ENCODE data around the gene ICAM3.
"Not testable (repeated sequence)": the region's sequence is repeated elsewhere in the genome, so short reads cannot be mapped to it uniquely, and the experiment has no call there.

Gene ICAM3

DNA sequence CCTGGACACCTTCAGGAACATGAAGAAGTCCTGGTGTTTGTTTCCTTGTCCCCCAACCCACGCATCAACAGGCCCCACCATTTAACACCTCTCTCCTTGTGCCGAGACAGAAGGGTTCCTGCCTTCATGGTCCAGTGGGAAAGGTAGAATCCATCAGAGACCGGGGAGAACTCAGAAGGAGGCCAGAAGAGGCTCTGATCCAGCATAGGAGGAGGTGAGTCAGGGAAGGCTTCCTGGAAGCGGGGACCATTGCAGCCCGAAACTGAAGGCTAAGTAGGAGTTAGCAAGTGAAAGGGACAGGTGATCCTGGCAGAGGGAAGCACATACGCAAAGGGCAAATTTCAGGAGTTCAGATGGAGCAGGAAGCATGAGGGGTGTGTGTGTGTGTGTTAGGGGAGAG lies 484 bp downstream of the ICAM3 start:
- DNase-seq (ENCODE audit: low spot score) (no peak), ATAC-seq (ENCODE audit: low read depth) (no peak)
- Histone ChIP-seq H3K27me3 (ENCODE audit: insufficient read depth, poor library complexity, severe bottlenecking) (no peaks in the 10 kb centered on the region), H3K4me1 (ENCODE audit: insufficient read depth, poor library complexity, severe bottlenecking) (no peaks in the 10 kb centered on the region), H3K4me3 (ENCODE audit: severe bottlenecking) (no peak overlapping the region), H3K27ac (ENCODE audit: poor library complexity, severe bottlenecking) (no peak overlapping the region), H3K9me3 (ENCODE audit: severe bottlenecking) (no peaks in the 10 kb centered on the region), H3K36me3 (ENCODE audit: low read depth) (no peaks in the 10 kb centered on the region)
- TF ChIP-seq, protein P1, sequence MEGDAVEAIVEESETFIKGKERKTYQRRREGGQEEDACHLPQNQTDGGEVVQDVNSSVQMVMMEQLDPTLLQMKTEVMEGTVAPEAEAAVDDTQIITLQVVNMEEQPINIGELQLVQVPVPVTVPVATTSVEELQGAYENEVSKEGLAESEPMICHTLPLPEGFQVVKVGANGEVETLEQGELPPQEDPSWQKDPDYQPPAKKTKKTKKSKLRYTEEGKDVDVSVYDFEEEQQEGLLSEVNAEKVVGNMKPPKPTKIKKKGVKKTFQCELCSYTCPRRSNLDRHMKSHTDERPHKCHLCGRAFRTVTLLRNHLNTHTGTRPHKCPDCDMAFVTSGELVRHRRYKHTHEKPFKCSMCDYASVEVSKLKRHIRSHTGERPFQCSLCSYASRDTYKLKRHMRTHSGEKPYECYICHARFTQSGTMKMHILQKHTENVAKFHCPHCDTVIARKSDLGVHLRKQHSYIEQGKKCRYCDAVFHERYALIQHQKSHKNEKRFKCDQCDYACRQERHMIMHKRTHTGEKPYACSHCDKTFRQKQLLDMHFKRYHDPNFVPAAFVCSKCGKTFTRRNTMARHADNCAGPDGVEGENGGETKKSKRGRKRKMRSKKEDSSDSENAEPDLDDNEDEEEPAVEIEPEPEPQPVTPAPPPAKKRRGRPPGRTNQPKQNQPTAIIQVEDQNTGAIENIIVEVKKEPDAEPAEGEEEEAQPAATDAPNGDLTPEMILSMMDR (IDR thresholded peaks at IDR 0.05; ENCODE audit: poor library complexity, severe bottlenecking): no peak

GRCh38 chr19:10336725-10337124 lies 2.7 kb downstream of the ICAM3 start:
- H3K4me3 ChIP-seq (ENCODE audit: severe bottlenecking); H3K36me3 ChIP-seq (ENCODE audit: low read depth); H3K27me3 ChIP-seq (ENCODE audit: insufficient read depth, poor library complexity, severe bottlenecking); ATAC-seq (ENCODE audit: low read depth); H3K27ac ChIP-seq (ENCODE audit: poor library complexity, severe bottlenecking); DNase-seq (ENCODE audit: low spot score); H3K4me1 ChIP-seq (ENCODE audit: insufficient read depth, poor library complexity, severe bottlenecking); H3K9me3 ChIP-seq (ENCODE audit: severe bottlenecking): not testable (repeated sequence)

GRCh38 chr19:10335352-10335985 lies 4.0 kb downstream of the ICAM3 start:
- ATAC-seq (ENCODE audit: low read depth): no peak
- no peak for DNase-seq (ENCODE audit: low spot score)
- H3K9me3 ChIP-seq (ENCODE audit: severe bottlenecking): no peaks in the 10 kb centered on the region
- TF ChIP-seq, protein P1 (IDR thresholded peaks at IDR 0.05; ENCODE audit: poor library complexity, severe bottlenecking): no peak
- no peak overlapping the region for H3K4me3 ChIP-seq (ENCODE audit: severe bottlenecking)
- H3K27me3 ChIP-seq (ENCODE audit: insufficient read depth, poor library complexity, severe bottlenecking): no peaks in the 10 kb centered on the region
- H3K4me1 ChIP-seq (ENCODE audit: insufficient read depth, poor library complexity, severe bottlenecking): no peaks in the 10 kb centered on the region
- H3K27ac ChIP-seq (ENCODE audit: poor library complexity, severe bottlenecking): no peak overlapping the region
- peaks cover 13% of the 10 kb centered on the region; the same call in 1 of the 2 replicates for H3K36me3 ChIP-seq (ENCODE audit: low read depth)

DNA sequence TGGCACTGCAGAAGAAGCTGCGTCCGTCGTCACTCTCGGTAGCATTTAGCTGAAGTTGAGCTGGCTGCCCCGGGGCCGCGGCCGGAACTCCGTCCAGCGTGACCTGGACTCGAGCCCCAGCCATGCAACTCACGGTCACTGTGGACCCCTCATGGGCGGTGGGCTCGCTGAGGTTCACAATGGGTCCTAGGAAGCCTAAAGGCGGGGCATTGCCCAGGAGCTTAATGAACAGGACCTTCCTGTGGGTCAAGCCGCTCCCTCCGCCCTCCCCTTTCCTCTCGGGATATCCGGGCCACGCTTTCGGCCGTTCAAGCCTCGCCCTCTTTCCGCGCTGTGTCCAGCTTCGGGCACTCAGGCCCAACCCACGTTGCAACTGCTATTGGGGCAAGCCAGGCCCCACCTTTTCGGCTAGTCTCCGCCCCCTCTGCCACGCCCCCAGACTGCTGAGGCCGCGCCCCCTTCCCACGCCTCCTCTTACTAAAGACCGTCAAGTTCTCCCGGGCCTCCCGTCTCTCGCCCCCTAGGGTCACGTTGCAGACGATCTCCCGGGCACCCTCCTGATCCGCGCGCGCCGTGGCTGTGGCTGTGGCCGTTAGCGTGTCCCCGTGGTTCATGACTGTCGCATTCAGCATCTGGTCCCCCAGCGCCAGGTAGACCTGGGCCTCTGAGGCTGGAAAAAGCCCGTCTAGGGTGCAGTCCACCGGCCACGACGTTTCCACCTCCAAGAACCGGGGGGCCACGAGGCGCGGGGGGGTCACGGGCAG lies 4.7 kb downstream of the ICAM3 start:
- TF ChIP-seq, protein P1 (IDR thresholded peaks at IDR 0.05; ENCODE audit: poor library complexity, severe bottlenecking): peak; percentile 12
- DNase-seq (ENCODE audit: low spot score): peak; percentile 95
- H3K9me3 ChIP-seq (ENCODE audit: severe bottlenecking): no peaks in the 10 kb centered on the region
- H3K4me3 ChIP-seq (ENCODE audit: severe bottlenecking): peak overlapping the region; percentile 84
- no peaks in the 10 kb centered on the region for H3K27me3 ChIP-seq (ENCODE audit: insufficient read depth, poor library complexity, severe bottlenecking)
- no peaks in the 10 kb centered on the region for H3K4me1 ChIP-seq (ENCODE audit: insufficient read depth, poor library complexity, severe bottlenecking)
- peak overlapping the region; percentile 49 for H3K27ac ChIP-seq (ENCODE audit: poor library complexity, severe bottlenecking)
- peak; percentile 81 for ATAC-seq (ENCODE audit: low read depth)
- H3K36me3 ChIP-seq (ENCODE audit: low read depth): peaks cover 19% of the 10 kb centered on the region

DNA sequence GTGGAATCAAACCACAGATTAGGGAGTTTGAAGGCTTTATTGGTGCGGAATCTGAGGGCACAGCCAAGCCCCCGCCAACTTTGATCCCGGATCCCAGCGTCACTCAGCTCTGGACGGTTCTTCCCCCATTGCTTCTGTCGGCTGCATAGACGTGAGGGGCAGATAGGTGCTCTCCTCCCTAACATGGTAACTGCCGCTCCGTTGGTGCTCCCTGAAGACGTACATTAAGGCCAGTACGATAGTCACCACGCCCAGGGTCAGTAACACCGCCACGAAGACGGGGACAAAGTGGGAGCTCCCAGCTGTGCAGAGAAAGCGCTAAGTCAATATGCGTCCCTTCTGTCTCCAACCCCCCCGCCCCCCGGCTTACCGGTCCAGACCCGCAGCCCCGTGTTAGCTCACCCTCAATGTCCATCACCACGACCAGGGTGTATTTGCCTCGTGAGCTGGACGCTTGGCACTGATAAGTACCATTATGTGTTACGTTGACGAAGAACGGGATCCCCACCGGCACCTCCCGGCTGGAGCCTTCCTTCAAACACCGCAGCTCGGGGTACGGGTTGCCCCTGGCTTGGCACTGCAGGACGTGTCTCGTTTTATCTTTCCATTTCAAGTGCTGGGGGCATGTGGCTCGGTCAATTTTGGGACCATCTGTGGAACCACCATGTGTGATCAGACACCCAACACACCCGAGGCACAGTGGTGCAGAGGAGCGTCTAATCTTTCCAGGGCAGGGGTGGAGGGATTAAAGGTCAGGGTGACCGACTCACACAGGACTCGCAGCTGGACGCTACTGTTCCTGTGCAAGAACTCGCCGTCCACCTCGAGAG lies 5.5 kb downstream of the ICAM3 start:
- ATAC-seq (ENCODE audit: low read depth) (peak; percentile 22), DNase-seq (ENCODE audit: low spot score) (no peak)
- Histone ChIP-seq H3K4me3 (ENCODE audit: severe bottlenecking) (peak overlapping the region; percentile 84), H3K27me3 (ENCODE audit: insufficient read depth, poor library complexity, severe bottlenecking) (no peaks in the 10 kb centered on the region), H3K4me1 (ENCODE audit: insufficient read depth, poor library complexity, severe bottlenecking) (no peaks in the 10 kb centered on the region), H3K27ac (ENCODE audit: poor library complexity, severe bottlenecking) (peak overlapping the region; percentile 49), H3K36me3 (ENCODE audit: low read depth) (peaks cover 27% of the 10 kb centered on the region), H3K9me3 (ENCODE audit: severe bottlenecking) (no peaks in the 10 kb centered on the region)
- TF ChIP-seq, protein P1 (IDR thresholded peaks at IDR 0.05; ENCODE audit: poor library complexity, severe bottlenecking): no peak

Measured in RWPE2 (cell line).